Immature natural killer cell (primary cell): ENCODE data around the gene LYZL2. TPM values are rescaled to one million over a fixed set of nuclear protein-coding genes. Genes with fewer than 3 reads are reported as not detected.
"Not testable (repeated sequence)": the region's sequence is repeated elsewhere in the genome, so short reads cannot be mapped to it uniquely, and the experiment has no call there.

Experiments used
- DNase-seq, 3 donors: peaks; one replicate each; pipeline ENCODE4 v3.0.0; 2022; ENCODE audit warnings: mixed read lengths in 1 of 3
- H3K27ac Mint-ChIP-seq, 6 donors: one replicate each; pipeline ENCODE4 v1.8.0; 2020; ENCODE audit warnings: mixed read lengths in 6 of 6, mild to moderate bottlenecking in 5 of 6, inconsistent platforms in 4 of 6, moderate library complexity in 3 of 6
- H3K27me3 Mint-ChIP-seq, 3 donors: one replicate each; pipeline ENCODE4 v1.8.0; 2020 to 2021; ENCODE audit warnings: low read depth in 3 of 3, mild to moderate bottlenecking in 3 of 3, mixed read lengths in 3 of 3, moderate library complexity in 3 of 3, inconsistent platforms in 1 of 3
- H3K36me3 Mint-ChIP-seq, 3 donors: one replicate each; pipeline ENCODE4 v1.8.0; 2020; ENCODE audit warnings: mixed read lengths in 3 of 3, inconsistent platforms in 2 of 3, mild to moderate bottlenecking in 2 of 3
- H3K4me1 Mint-ChIP-seq, 2 donors: one replicate each; pipeline ENCODE4 v1.8.0; 2020; ENCODE audit warnings: inconsistent platforms in 2 of 2, mild to moderate bottlenecking in 2 of 2, mixed read lengths in 2 of 2, moderate library complexity in 1 of 2
- H3K4me3 Mint-ChIP-seq, 5 donors: one replicate each; pipeline ENCODE4 v1.8.0; 2020; ENCODE audit warnings: mild to moderate bottlenecking in 5 of 5, mixed read lengths in 5 of 5, inconsistent platforms in 3 of 5, moderate library complexity in 3 of 5
- H3K9me3 Mint-ChIP-seq, 6 donors: one replicate each; pipeline ENCODE4 v1.8.0; 2020; ENCODE audit warnings: mild to moderate bottlenecking in 6 of 6, mixed read lengths in 6 of 6, inconsistent platforms in 4 of 6, moderate library complexity in 3 of 6
- polyA plus RNA-seq, 3 donors: library from polyadenylated mRNA; unstranded; fragments of 300-500 nt; fragmentation: Illumina TruSeq; gene quantifications; one replicate each; pipeline ENCODE4 v1.2.3, GENCODE V29; 2021

The LYZL2 gene
- polyA plus RNA-seq, 3 donors from 2014 or later = not detected

DNA sequence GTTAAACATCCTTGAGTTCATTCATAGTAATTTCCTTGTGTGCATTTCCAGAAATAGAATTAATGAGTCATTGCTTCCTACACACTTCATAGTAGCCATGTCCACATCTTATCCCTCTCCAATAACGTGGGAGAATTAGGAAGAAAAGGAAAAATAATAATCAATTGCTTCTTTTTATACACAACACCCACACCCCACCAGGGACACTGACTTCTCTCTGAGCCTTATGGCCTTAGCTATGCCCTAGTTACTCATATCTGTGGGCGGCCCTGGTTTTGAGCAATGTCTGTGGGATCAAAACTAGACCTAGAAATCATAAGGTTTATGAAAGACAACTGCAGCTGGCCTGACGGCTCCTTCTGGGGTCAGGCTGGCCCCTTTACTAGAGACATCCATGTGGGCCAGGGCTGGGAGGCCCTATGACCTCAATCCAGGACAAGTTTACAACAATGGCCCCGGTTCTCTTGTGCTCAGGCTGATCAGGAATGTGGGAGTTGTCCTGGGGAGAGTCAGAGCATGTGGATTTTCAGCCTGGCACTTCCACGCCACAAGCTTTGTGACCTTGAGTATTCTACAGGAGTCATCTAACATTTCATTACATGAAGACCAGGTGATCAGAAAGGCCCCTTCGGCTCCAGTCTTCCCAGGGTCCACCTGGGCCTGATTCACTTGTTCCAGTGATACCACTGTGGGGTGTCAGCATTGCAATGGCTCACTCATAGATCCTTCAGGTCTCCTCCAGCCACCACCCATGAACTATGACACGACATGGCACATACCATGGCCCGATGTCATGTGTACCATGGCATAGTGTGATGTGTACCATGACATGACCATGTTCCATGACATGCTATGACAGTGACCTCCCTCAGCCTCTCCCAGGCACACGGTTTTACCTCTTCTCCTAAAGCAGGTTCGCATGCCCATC, 22.2 kb upstream of the LYZL2 start:
- H3K4me1 Mint-ChIP-seq, H3K9me3 Mint-ChIP-seq, H3K36me3 Mint-ChIP-seq, H3K27ac Mint-ChIP-seq, DNase-seq, H3K4me3 Mint-ChIP-seq: not testable (repeated sequence)
- peaks cover 0 to 16% (median 9%) of the 10 kb centered on the region in 3 donors for H3K27me3 Mint-ChIP-seq

DNA sequence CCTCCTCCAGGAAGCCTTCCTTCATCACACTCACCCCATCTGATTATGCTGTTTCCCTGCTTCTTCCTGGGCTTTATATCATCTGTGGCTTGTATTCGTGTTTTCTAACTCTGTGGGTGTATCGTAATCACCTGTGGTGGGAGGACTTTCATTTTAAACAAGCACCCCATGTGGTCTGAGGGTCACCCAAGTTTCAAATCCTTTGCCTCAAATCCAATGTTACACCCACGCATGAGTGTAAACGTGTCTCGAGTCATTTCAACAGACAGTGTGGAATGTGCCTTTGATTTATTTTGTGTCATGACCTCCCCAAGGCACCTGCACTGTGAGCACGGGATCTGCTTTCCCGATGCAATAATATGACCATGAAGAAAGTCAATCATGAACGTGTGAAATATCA, 17.5 kb upstream of the LYZL2 start:
- Mint-ChIP-seq H3K36me3 (no peaks in the 10 kb centered on the region), H3K27ac (no peak overlapping the region), H3K9me3 (no peaks in the 10 kb centered on the region), H3K27me3 (peaks cover 1 to 8% (median 7%) of the 10 kb centered on the region in 3 donors), H3K4me1 (no peaks in the 10 kb centered on the region), H3K4me3 (no peak overlapping the region)
- no peak for DNase-seq

DNA sequence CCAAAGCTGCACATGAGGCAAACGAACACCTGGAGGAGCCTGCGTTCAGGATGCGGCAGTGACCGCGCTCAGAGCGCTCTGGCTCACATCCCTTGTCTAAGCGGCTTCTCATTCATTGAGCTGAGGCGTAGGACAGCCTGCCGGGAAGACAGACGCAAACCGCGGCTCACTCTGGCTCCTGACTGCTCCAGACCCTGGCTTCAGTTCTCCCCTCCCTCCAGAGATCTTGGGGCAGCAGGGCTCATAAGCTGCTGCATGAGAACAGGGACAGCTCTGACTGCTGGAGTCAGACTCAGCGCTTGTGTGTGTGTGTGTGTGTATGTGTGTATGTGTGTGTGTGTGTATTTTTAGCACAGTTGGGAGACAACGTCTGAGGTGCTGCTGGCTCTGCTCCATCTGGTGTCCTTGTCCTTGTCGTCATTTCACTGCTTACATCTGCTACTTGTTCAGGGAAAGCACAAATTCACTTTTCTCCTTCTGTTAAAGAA, 15.8 kb upstream of the LYZL2 start:
- H3K9me3 Mint-ChIP-seq = no peaks in the 10 kb centered on the region
- no peaks in the 10 kb centered on the region for H3K36me3 Mint-ChIP-seq
- peaks cover 1 to 7% (median 7%) of the 10 kb centered on the region in 3 donors for H3K27me3 Mint-ChIP-seq
- H3K4me1 Mint-ChIP-seq = no peaks in the 10 kb centered on the region
- DNase-seq = no peak
- H3K4me3 Mint-ChIP-seq = no peak overlapping the region
- H3K27ac Mint-ChIP-seq = no peak overlapping the region

DNA sequence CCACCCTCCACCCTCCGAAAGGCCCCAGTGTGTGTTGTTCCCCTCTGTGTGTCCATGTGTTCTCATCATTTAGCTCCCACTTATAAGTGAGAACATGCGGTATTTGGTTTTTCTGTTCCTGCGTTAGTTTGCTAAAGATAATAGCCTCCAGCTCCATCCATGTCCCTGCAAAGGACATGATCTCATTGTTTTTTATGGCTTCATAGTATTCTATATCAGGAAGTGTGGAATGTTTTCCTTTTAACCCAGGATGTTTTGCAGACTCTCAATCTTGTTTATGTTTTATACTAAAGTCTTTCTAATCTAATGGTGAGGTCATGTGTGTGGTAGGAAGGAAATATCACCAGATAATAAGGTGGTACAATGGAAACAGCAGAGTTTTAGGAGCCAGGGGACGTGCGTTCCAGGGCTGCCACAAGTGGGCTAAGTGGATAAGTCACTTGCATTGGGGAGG, 14.9 kb upstream of the LYZL2 start:
- DNase-seq, H3K27ac Mint-ChIP-seq, H3K4me3 Mint-ChIP-seq, H3K36me3 Mint-ChIP-seq, H3K4me1 Mint-ChIP-seq, H3K9me3 Mint-ChIP-seq, H3K27me3 Mint-ChIP-seq: not testable (repeated sequence)

DNA sequence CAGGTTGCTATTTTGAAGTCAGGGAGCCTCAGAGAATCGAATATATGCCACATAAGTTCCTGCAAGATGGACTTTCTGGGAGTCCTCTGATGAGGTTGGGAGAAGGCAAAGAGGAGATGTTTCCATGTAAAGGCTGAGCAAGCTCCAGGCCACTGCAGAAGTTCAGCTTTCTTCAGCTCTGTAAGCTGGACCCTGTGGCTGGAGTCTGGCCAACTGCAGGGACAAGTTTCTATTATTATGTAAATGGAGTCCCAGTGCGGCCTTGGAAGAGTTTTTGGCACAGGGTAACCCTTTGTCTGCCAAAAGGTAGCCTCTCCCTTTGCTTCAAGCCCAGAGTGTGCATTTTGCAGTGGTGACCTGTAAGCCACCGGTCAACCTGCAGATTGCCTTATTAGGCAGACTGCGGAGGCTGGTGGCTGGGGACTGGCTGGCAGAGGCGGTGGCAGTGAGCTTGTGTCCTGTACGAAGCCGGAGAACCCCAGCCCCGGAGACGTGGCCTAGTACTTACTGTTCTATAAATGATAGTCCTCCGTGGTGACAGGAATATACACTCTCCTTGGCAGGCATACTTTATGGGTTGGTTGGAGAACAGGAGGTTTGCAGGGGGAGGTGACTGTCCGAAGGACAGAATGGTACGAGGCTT, 14.1 kb upstream of the LYZL2 start:
- H3K27me3 Mint-ChIP-seq, H3K4me1 Mint-ChIP-seq, H3K27ac Mint-ChIP-seq, H3K36me3 Mint-ChIP-seq, H3K4me3 Mint-ChIP-seq, DNase-seq, H3K9me3 Mint-ChIP-seq: not testable (repeated sequence)

DNA sequence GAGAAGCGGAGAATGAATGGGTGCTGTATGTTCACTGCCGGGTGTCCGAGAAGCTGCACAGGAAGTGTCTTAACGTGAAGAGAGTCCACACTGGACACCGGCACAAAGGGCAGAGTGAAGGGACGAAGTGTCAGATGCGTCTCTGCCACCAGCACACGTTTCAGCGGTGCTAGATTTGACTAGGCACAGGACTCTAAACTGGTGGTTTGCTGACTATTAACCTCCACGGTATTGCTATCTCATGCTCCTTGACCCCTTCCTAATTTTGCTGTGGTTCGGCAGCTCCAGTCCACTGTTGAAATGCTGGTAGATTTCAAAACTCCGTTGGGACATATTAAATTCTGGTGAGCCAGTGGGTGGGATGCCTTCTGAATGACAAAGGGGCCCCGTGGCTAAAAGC, 13.3 kb upstream of the LYZL2 start:
- H3K27ac Mint-ChIP-seq, DNase-seq, H3K9me3 Mint-ChIP-seq, H3K4me3 Mint-ChIP-seq, H3K36me3 Mint-ChIP-seq, H3K4me1 Mint-ChIP-seq: not testable (repeated sequence)
- H3K27me3 Mint-ChIP-seq = peaks cover 1 to 10% (median 9%) of the 10 kb centered on the region in 3 donors

DNA sequence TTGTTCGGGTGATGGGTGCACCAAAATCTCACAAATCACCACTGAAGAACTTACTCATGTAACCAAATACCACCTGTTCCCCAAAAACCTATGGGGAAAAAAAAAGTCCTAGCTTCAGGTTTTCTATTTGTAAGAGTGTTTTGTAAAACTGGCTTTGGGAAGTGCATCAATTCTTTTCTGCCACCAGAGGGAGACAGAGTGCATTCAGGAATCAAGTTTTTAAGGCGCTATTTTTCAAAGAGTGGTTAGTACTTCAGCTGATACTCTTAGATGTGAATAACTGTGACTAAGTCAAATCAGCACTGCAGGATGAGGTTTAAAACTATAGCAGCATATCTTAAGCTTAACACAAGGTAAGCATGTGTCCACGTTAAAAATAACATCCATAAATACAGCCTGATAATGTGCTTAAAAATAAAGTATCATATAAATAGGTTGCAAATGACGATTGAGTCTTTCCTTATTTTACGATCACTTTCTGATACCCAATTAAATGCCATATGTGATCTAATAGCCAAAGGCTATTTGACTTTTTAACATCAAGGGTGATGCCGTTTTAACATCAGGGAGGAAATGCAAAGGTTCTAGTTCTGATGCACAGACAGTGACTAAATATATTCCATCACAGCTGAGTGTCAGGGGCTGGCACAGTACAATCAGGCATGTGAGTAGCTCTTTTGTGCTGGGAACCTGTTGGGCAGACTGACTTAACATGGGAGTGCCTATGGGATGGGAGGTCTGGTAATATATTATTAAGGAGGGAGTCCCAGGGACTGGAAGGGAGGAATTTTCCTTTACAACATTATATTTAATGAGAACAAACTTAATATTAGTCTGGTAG, 10.6 kb upstream of the LYZL2 start:
- Mint-ChIP-seq H3K4me3 (no peak overlapping the region), H3K36me3 (no peaks in the 10 kb centered on the region), H3K27me3 (peaks cover 5 to 10% (median 7%) of the 10 kb centered on the region in 3 donors), H3K4me1 (no peaks in the 10 kb centered on the region), H3K27ac (no peak overlapping the region), H3K9me3 (no peaks in the 10 kb centered on the region)
- peak in 2 of 3 donors; percentile 24 to 31 for DNase-seq

DNA sequence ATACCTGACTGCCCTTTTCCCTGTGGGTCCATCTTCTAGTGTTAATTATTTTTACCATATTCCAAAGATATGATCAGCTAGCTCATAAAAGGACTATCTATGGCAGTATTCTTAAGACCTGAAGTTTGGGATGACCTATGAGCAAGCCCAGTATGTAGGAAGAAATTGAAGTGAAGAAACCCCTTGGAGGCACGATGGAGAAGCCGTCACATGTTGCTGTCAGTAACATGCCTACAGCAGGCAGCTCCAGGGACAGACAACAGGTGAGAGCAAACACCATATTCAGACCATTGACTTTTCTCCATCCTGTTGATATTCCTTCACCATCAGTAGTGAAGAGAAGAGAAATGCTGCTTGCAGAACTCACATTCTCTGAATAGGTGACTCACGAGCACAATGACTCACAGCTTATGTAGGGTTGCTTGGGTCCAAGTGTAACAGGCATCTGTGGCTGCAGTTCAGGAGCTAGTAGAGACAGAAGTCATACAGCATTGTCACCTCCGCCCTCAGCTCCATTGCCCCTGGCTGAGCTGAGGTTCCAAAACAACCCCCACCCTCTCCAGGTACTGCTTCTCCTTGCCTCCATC, 8.4 kb upstream of the LYZL2 start:
- Mint-ChIP-seq H3K9me3 (no peaks in the 10 kb centered on the region), H3K27ac (no peak overlapping the region), H3K4me1 (no peaks in the 10 kb centered on the region), H3K4me3 (no peak overlapping the region), H3K27me3 (peaks cover 7 to 9% (median 8%) of the 10 kb centered on the region in 3 donors), H3K36me3 (no peaks in the 10 kb centered on the region)
- DNase-seq = no peak

DNA sequence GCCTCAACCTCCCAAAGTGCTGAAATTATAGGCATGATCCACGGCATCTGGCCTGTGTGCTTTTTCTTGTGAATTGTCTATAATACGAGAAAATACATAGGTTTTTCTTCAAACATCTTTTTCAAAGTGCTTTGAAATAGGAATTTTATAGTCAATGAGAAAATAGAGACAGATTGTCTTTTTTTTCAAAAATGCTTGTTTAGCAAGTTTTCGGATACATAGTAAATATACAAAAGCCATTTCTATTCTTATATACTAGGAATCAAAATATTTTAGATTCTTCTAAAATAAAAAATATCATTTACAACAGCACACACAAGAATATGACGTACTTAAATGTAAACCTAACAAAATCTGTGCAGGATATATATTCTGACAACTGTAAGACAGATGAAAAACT, 1.6 kb upstream of the LYZL2 start:
- Mint-ChIP-seq H3K9me3 (no peaks in the 10 kb centered on the region), H3K27me3 (peaks cover 6 to 13% (median 8%) of the 10 kb centered on the region in 3 donors), H3K36me3 (no peaks in the 10 kb centered on the region), H3K4me1 (no peaks in the 10 kb centered on the region), H3K27ac (no peak overlapping the region), H3K4me3 (no peak overlapping the region)
- no peak for DNase-seq

DNA sequence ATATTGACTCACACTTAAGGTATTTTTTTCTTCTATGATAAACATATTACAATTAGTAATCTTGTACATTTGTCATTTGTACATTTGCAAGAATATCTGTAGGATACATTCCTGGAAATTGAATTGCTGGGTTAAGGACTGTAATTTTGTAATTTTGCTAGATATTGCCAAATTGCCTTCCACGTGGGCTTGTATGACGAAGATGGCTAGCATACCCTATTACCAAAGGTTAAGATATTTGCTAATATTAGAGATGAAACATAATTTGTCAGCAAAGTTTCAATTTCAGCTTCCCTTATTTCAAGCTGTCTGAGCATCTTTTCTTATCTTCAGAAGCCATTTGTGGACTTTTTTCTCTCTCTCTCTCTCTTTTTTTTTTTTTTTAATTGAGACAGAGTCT, 1.0 kb upstream of the LYZL2 start:
- Mint-ChIP-seq H3K4me3 (no peak overlapping the region), H3K27me3 (peaks cover 6 to 13% (median 6%) of the 10 kb centered on the region in 3 donors), H3K27ac (no peak overlapping the region), H3K9me3 (no peaks in the 10 kb centered on the region), H3K36me3 (no peaks in the 10 kb centered on the region), H3K4me1 (no peaks in the 10 kb centered on the region)
- DNase-seq = no peak

DNA sequence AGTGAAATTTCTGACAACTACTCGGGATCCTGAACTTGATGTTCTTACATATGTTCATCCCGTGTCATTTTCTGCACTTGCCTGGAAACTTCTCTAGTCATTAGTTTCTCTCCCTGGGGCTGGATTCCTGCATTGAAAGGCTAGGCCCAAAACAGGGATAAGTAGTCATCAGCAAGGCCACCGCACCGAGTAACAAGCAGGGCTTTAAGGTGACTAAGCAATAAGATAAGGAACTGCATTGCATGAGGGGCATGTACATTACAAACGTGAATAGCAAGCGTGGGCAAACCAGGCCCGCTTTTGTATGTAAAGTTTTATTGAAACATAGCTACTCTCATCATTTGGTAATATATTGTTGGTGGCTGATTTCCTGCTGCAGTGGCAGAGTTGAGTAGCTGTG, 977 bp downstream of the LYZL2 start:
- DNase-seq, H3K36me3 Mint-ChIP-seq, H3K4me1 Mint-ChIP-seq, H3K27ac Mint-ChIP-seq, H3K9me3 Mint-ChIP-seq, H3K4me3 Mint-ChIP-seq: not testable (repeated sequence)
- peaks cover 2 to 13% (median 4%) of the 10 kb centered on the region in 3 donors for H3K27me3 Mint-ChIP-seq

DNA sequence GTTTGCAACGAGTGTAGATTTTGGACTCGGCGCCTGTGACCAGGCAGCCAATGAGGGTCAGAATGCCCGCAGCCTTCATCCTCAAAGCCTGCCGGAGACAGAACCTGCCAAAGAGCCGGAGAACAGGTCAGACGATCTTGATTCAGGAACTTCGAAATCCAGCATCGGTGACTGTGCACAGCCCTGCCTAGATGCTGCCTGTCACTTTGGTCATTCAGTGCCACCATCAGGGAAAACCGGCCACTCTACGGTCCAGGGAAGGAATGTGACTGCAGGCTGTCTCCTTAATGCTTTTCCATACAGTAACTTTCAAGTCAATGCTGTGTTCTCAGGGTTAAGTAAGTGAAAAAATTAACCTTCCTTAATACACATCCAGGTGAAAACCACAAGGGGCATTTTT, 2.7 kb downstream of the LYZL2 start:
- H3K27ac Mint-ChIP-seq, H3K27me3 Mint-ChIP-seq, H3K4me3 Mint-ChIP-seq, DNase-seq, H3K36me3 Mint-ChIP-seq, H3K4me1 Mint-ChIP-seq, H3K9me3 Mint-ChIP-seq: not testable (repeated sequence)

DNA sequence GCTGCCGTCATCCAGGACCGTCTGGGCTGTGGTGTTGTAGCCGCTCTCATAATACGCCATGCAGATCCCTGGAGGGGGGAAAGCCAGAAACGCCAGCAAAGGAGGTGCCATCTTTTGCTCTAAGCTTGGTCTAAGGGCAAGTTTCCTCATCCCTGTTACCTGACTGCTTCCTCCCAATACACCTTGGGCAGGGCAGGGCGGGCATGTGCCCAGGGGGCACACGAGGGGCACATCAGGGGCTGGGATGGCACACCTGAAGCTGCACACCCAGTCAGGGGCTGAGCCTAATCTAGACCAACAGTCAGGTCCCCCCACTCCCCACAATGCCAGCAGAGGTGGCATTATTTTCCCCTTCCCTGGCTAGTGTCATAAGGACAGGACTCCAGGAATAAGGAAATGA, 3.4 kb downstream of the LYZL2 start:
- not testable (repeated sequence) for H3K27ac Mint-ChIP-seq, DNase-seq, H3K4me1 Mint-ChIP-seq, H3K9me3 Mint-ChIP-seq, H3K4me3 Mint-ChIP-seq, H3K27me3 Mint-ChIP-seq, H3K36me3 Mint-ChIP-seq
